Measurements from ENCODE around the gene PHAF1. TPM values are rescaled to one million over a fixed set of nuclear protein-coding genes. Genes with fewer than 3 reads are reported as not detected.

Gene PHAF1
- total RNA-seq, 1 donor from 2014 or later: 24.6 TPM

GRCh38 chr16:67128417-67128816 is 18.7 kb downstream of the PHAF1 start:
- no peaks in the 10 kb centered on the region for H3K36me3 ChIP-seq (ENCODE audit: control insufficient read depth, insufficient read depth, low read length)
- no peaks in the 10 kb centered on the region for H3K27me3 ChIP-seq (ENCODE audit: control insufficient read depth, insufficient read depth, low read length)
- TF ChIP-seq CTCF (IDR thresholded peaks at IDR 0.05; ENCODE audit: insufficient read depth, low read length, poor library complexity, severe bottlenecking): no peak
- no peak overlapping the region for H3K4me3 ChIP-seq (ENCODE audit: low read depth, low read length)
- no peak for DNase-seq (ENCODE audit: low read depth)

- Histone ChIP-seq H3K4me3 (ENCODE audit: low read depth, low read length) (no peak overlapping the region), H3K36me3 (ENCODE audit: control insufficient read depth, insufficient read depth, low read length) (no peaks in the 10 kb centered on the region), H3K27me3 (ENCODE audit: control insufficient read depth, insufficient read depth, low read length) (no peaks in the 10 kb centered on the region)
- no peak for TF ChIP-seq CTCF (IDR thresholded peaks at IDR 0.05; ENCODE audit: insufficient read depth, low read length, poor library complexity, severe bottlenecking)
- no peak for DNase-seq (ENCODE audit: low read depth)
Measured at GRCh38 chr16:67128887-67129286, 19.1 kb downstream of the PHAF1 start.

GRCh38 chr16:67129422-67129821 is 19.7 kb downstream of the PHAF1 start:
- DNase-seq (ENCODE audit: low read depth): no peak
- Histone ChIP-seq H3K36me3 (ENCODE audit: control insufficient read depth, insufficient read depth, low read length) (no peaks in the 10 kb centered on the region), H3K4me3 (ENCODE audit: low read depth, low read length) (no peak overlapping the region), H3K27me3 (ENCODE audit: control insufficient read depth, insufficient read depth, low read length) (no peaks in the 10 kb centered on the region)
- no peak for TF ChIP-seq CTCF (IDR thresholded peaks at IDR 0.05; ENCODE audit: insufficient read depth, low read length, poor library complexity, severe bottlenecking)

GRCh38 chr16:67137605-67138004 is 27.9 kb downstream of the PHAF1 start:
- Histone ChIP-seq H3K27me3 (ENCODE audit: control insufficient read depth, insufficient read depth, low read length) (no peaks in the 10 kb centered on the region), H3K36me3 (ENCODE audit: control insufficient read depth, insufficient read depth, low read length) (no peaks in the 10 kb centered on the region), H3K4me3 (ENCODE audit: low read depth, low read length) (no peak overlapping the region)
- no peak for TF ChIP-seq CTCF (IDR thresholded peaks at IDR 0.05; ENCODE audit: insufficient read depth, low read length, poor library complexity, severe bottlenecking)
- DNase-seq (ENCODE audit: low read depth): no peak

GRCh38 chr16:67141391-67141790 is 31.6 kb downstream of the PHAF1 start:
- TF ChIP-seq CTCF (IDR thresholded peaks at IDR 0.05; ENCODE audit: insufficient read depth, low read length, poor library complexity, severe bottlenecking): no peak
- DNase-seq (ENCODE audit: low read depth): no peak
- Histone ChIP-seq H3K27me3 (ENCODE audit: control insufficient read depth, insufficient read depth, low read length) (no peaks in the 10 kb centered on the region), H3K36me3 (ENCODE audit: control insufficient read depth, insufficient read depth, low read length) (peaks cover 1% of the 10 kb centered on the region), H3K4me3 (ENCODE audit: low read depth, low read length) (no peak overlapping the region)

GRCh38 chr16:67142342-67142741 is 32.6 kb downstream of the PHAF1 start:
- DNase-seq (ENCODE audit: low read depth): no peak
- H3K4me3 ChIP-seq (ENCODE audit: low read depth, low read length): no peak overlapping the region
- H3K27me3 ChIP-seq (ENCODE audit: control insufficient read depth, insufficient read depth, low read length): no peaks in the 10 kb centered on the region
- TF ChIP-seq CTCF (IDR thresholded peaks at IDR 0.05; ENCODE audit: insufficient read depth, low read length, poor library complexity, severe bottlenecking): no peak
- peaks cover 3% of the 10 kb centered on the region for H3K36me3 ChIP-seq (ENCODE audit: control insufficient read depth, insufficient read depth, low read length)

Data from kidney epithelial cell (primary cell).